SJSA1 (cell line): Measurements from ENCODE around the gene CHRNE. TPM values are rescaled to one million over a fixed set of nuclear protein-coding genes. Genes with fewer than 3 reads are reported as not detected.
"Not testable (repeated sequence)": the region's sequence is repeated elsewhere in the genome, so short reads cannot be mapped to it uniquely, and the experiment has no call there.

Source experiments
- DNase-seq, 2 experiments: peaks; one replicate each; pipeline ENCODE4 v3.0.0-alpha.2; 2015 to 2020; ENCODE audit warnings: low spot score in 2 of 2, low read depth in 1 of 2
- H3K27ac ChIP-seq: fragments of 250-450 bp; sonication (Bioruptor Pico); 2 replicates; pipeline ENCODE4 v1.5.1; 2020; ENCODE audit warnings: mild to moderate bottlenecking, moderate library complexity
- H3K27me3 ChIP-seq: fragments of 250-450 bp; sonication (Bioruptor Pico); replicated peaks from 2 replicates; pipeline ENCODE4 v1.5.1; 2020; ENCODE audit warnings: mild to moderate bottlenecking, moderate library complexity
- H3K36me3 ChIP-seq: fragments of 250-450 bp; sonication (Bioruptor Pico); 2 replicates; pipeline ENCODE4 v1.5.1; 2020; ENCODE audit warnings: mild to moderate bottlenecking
- H3K4me1 ChIP-seq: fragments of 250-450 bp; sonication (Bioruptor Pico); replicated peaks from 2 replicates; pipeline ENCODE4 v1.6.1; 2021; ENCODE audit warnings: mild to moderate bottlenecking
- H3K4me3 ChIP-seq: fragments of 250-450 bp; sonication (Bioruptor Pico); 2 replicates; pipeline ENCODE4 v1.5.1; 2020; ENCODE audit warnings: mild to moderate bottlenecking
- H3K9me3 ChIP-seq: fragments of 250-450 bp; sonication (Bioruptor Pico); replicated peaks from 2 replicates; pipeline ENCODE4 v1.5.1; 2020; ENCODE audit warnings: mild to moderate bottlenecking
- total RNA-seq: library from RNA; depleted of rRNA; stranded (reverse); fragments of >200 nt; shearing (Covaris generic); gene quantifications from 2 replicates; pipeline ENCODE4 v1.2.3, GENCODE V29; 2014

The CHRNE gene
- total RNA-seq, 1 experiment from 2014 or later, result 0.29 TPM

- H3K27ac ChIP-seq, result no peak overlapping the region
These were observed 5.4 kb upstream of the CHRNE start for GRCh38 chr17:4908301-4908700.

GRCh38 chr17:4906642-4907041 is 3.7 kb upstream of the CHRNE start:
- not testable (repeated sequence) for H3K4me1 ChIP-seq, H3K36me3 ChIP-seq, H3K27ac ChIP-seq, DNase-seq, H3K27me3 ChIP-seq, H3K4me3 ChIP-seq, H3K9me3 ChIP-seq

More at GRCh38 chr17:4908301-4908700, 5.4 kb upstream of the CHRNE start:
- DNase-seq, result no peak
- no peaks in the 10 kb centered on the region for H3K27me3 ChIP-seq
- H3K9me3 ChIP-seq, result no peaks in the 10 kb centered on the region
- no peak overlapping the region for H3K4me3 ChIP-seq
- peaks cover 9% of the 10 kb centered on the region for H3K4me1 ChIP-seq
- H3K36me3 ChIP-seq, result no peaks in the 10 kb centered on the region

- no peak for DNase-seq
- H3K27me3 ChIP-seq, result no peaks in the 10 kb centered on the region
- no peak overlapping the region for H3K27ac ChIP-seq
- no peak overlapping the region for H3K4me3 ChIP-seq
- H3K9me3 ChIP-seq, result no peaks in the 10 kb centered on the region
- no peaks in the 10 kb centered on the region for H3K4me1 ChIP-seq
- no peaks in the 10 kb centered on the region for H3K36me3 ChIP-seq
These were observed 358 bp downstream of the CHRNE start for GRCh38 chr17:4902540-4902939.

- no peaks in the 10 kb centered on the region for H3K9me3 ChIP-seq
- no peaks in the 10 kb centered on the region for H3K4me1 ChIP-seq
- H3K27ac ChIP-seq, result no peak overlapping the region
- DNase-seq, result no peak
- H3K36me3 ChIP-seq, result peaks cover 3% of the 10 kb centered on the region
- no peak overlapping the region for H3K4me3 ChIP-seq
- no peaks in the 10 kb centered on the region for H3K27me3 ChIP-seq
These were observed 1.1 kb downstream of the CHRNE start for GRCh38 chr17:4901648-4902344.

GRCh38 chr17:4901108-4901647 is 1.7 kb downstream of the CHRNE start:
- H3K27ac ChIP-seq, result no peak overlapping the region
- no peaks in the 10 kb centered on the region for H3K27me3 ChIP-seq
- H3K4me1 ChIP-seq, result no peaks in the 10 kb centered on the region
- no peak for DNase-seq
- H3K9me3 ChIP-seq, result no peaks in the 10 kb centered on the region
- no peak overlapping the region for H3K4me3 ChIP-seq
- peaks cover 10% of the 10 kb centered on the region for H3K36me3 ChIP-seq

GRCh38 chr17:4900231-4901107 is 2.4 kb downstream of the CHRNE start:
- no peak for DNase-seq
- Histone ChIP-seq H3K4me3 (no peak overlapping the region), H3K4me1 (no peaks in the 10 kb centered on the region), H3K27me3 (no peaks in the 10 kb centered on the region), H3K36me3 (peaks cover 17% of the 10 kb centered on the region), H3K27ac (no peak overlapping the region), H3K9me3 (no peaks in the 10 kb centered on the region)

GRCh38 chr17:4899341-4900230 is 3.3 kb downstream of the CHRNE start, which contains the start of gene C17orf107:
Gene C17orf107 (plus strand): TSS chr17:4899536. CDS start chr17:4899763, 227 bp downstream.
- Histone ChIP-seq H3K4me3 (no peak within 1 kb of the TSS), H3K27me3 (no peaks in the 10 kb centered on the region), H3K4me1 (no peaks in the 10 kb centered on the region), H3K36me3 (peaks cover 26% of the 10 kb centered on the region), H3K27ac (no peak within 1 kb of the TSS), H3K9me3 (no peaks in the 10 kb centered on the region)
- no peak for DNase-seq

GRCh38 chr17:4898927-4899326 is 4.0 kb downstream of the CHRNE start:
- H3K27me3 ChIP-seq, result no peaks in the 10 kb centered on the region
- H3K27ac ChIP-seq, result no peak overlapping the region
- H3K4me3 ChIP-seq, result no peak overlapping the region
- no peaks in the 10 kb centered on the region for H3K4me1 ChIP-seq
- peaks cover 32% of the 10 kb centered on the region for H3K36me3 ChIP-seq
- no peaks in the 10 kb centered on the region for H3K9me3 ChIP-seq
- no peak for DNase-seq

GRCh38 chr17:4898351-4898750 is 4.5 kb downstream of the CHRNE start:
- Histone ChIP-seq H3K27ac (no peak overlapping the region), H3K36me3 (peaks cover 38% of the 10 kb centered on the region), H3K4me3 (no peak overlapping the region), H3K9me3 (no peaks in the 10 kb centered on the region), H3K4me1 (no peaks in the 10 kb centered on the region), H3K27me3 (no peaks in the 10 kb centered on the region)
- no peak for DNase-seq

- H3K27me3 ChIP-seq, result no peaks in the 10 kb centered on the region
These were observed 5.1 kb downstream of the CHRNE start for GRCh38 chr17:4897785-4898184.

GRCh38 chr17:4897198-4897687 is 5.7 kb downstream of the CHRNE start:
- Histone ChIP-seq H3K4me1 (no peaks in the 10 kb centered on the region), H3K4me3 (no peak overlapping the region), H3K27me3 (no peaks in the 10 kb centered on the region), H3K9me3 (no peaks in the 10 kb centered on the region), H3K36me3 (peaks cover 39% of the 10 kb centered on the region), H3K27ac (no peak overlapping the region)
- DNase-seq, result no peak

More at GRCh38 chr17:4897785-4898184, 5.1 kb downstream of the CHRNE start:
- no peak for DNase-seq
- Histone ChIP-seq H3K27ac (no peak overlapping the region), H3K36me3 (peaks cover 39% of the 10 kb centered on the region), H3K4me1 (no peaks in the 10 kb centered on the region), H3K4me3 (no peak overlapping the region), H3K9me3 (no peaks in the 10 kb centered on the region)

GRCh38 chr17:4896332-4897197 is 6.3 kb downstream of the CHRNE start:
- no peaks in the 10 kb centered on the region for H3K9me3 ChIP-seq
- peaks cover 44% of the 10 kb centered on the region for H3K36me3 ChIP-seq
- no peaks in the 10 kb centered on the region for H3K27me3 ChIP-seq

More at GRCh38 chr17:4896332-4897197, 6.3 kb downstream of the CHRNE start:
- Histone ChIP-seq H3K27ac (no peak overlapping the region), H3K4me1 (no peaks in the 10 kb centered on the region), H3K4me3 (no peak overlapping the region)
- DNase-seq, result no peak
